HL-60 (cell line): ENCODE data around the gene OTUD6A.

Experiments used
- DNase-seq, 2 experiments: peaks; one replicate each; pipeline ENCODE4 v3.0.0-alpha.2; 2010 to 2020; ENCODE audit warnings: low read depth in 1 of 2, low spot score in 1 of 2
- H3K27ac ChIP-seq: fragments of 250-450 bp; sonication (Bioruptor Pico); replicated peaks from 2 replicates; pipeline ENCODE4 v1.5.1; 2020; ENCODE audit warnings: mild to moderate bottlenecking, moderate library complexity
- H3K27me3 ChIP-seq: fragments of 250-450 bp; sonication (Bioruptor Pico); 2 replicates; pipeline ENCODE4 v1.5.1; 2021; ENCODE audit warnings: mild to moderate bottlenecking, moderate library complexity; ENCODE audit not compliant: insufficient read depth, poor library complexity, severe bottlenecking
- H3K4me3 ChIP-seq: replicated peaks from 2 replicates; pipeline ENCODE4 v1.5.1; 2011; ENCODE audit warnings: mild to moderate bottlenecking, control low read depth, low read length; ENCODE audit not compliant: insufficient read depth
- GABPA ChIP-seq: IDR thresholded peaks from 2 replicates; pipeline ENCODE4 v1.6.1; 2012; ENCODE audit warnings: low read depth
- POLR2AphosphoS5 ChIP-seq: IDR thresholded peaks from 2 replicates; pipeline ENCODE4 v1.6.1; 2012; ENCODE audit warnings: low read depth
- SPI1 ChIP-seq: IDR thresholded peaks from 2 replicates; pipeline ENCODE4 v1.6.1; 2012; ENCODE audit warnings: low read depth, mild to moderate bottlenecking, borderline replicate concordance
- TF ChIP-seq, protein P1 (sequence below): IDR thresholded peaks from one replicate; pipeline ENCODE4 v1.5.1; 2011; ENCODE audit warnings: low read length, control low read depth, inconsistent platforms; ENCODE audit not compliant: insufficient read depth
- TF ChIP-seq, protein P2 (sequence below): IDR thresholded peaks from 2 replicates; pipeline ENCODE4 v1.6.1; 2012; ENCODE audit warnings: low read depth; ENCODE audit not compliant: insufficient replicate concordance

Gene OTUD6A

GRCh38 chrX:70041993-70042392 lies 20.3 kb upstream of the OTUD6A start:
- Histone ChIP-seq H3K27ac (no peak overlapping the region), H3K4me3 (no peak overlapping the region), H3K27me3 (no peaks in the 10 kb centered on the region)
- no peak for DNase-seq
- TF ChIP-seq, protein P1, sequence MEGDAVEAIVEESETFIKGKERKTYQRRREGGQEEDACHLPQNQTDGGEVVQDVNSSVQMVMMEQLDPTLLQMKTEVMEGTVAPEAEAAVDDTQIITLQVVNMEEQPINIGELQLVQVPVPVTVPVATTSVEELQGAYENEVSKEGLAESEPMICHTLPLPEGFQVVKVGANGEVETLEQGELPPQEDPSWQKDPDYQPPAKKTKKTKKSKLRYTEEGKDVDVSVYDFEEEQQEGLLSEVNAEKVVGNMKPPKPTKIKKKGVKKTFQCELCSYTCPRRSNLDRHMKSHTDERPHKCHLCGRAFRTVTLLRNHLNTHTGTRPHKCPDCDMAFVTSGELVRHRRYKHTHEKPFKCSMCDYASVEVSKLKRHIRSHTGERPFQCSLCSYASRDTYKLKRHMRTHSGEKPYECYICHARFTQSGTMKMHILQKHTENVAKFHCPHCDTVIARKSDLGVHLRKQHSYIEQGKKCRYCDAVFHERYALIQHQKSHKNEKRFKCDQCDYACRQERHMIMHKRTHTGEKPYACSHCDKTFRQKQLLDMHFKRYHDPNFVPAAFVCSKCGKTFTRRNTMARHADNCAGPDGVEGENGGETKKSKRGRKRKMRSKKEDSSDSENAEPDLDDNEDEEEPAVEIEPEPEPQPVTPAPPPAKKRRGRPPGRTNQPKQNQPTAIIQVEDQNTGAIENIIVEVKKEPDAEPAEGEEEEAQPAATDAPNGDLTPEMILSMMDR, result no peak
- TF ChIP-seq GABPA (no peak), POLR2AphosphoS5 (no peak), SPI1 (no peak)
- TF ChIP-seq, protein P2, sequence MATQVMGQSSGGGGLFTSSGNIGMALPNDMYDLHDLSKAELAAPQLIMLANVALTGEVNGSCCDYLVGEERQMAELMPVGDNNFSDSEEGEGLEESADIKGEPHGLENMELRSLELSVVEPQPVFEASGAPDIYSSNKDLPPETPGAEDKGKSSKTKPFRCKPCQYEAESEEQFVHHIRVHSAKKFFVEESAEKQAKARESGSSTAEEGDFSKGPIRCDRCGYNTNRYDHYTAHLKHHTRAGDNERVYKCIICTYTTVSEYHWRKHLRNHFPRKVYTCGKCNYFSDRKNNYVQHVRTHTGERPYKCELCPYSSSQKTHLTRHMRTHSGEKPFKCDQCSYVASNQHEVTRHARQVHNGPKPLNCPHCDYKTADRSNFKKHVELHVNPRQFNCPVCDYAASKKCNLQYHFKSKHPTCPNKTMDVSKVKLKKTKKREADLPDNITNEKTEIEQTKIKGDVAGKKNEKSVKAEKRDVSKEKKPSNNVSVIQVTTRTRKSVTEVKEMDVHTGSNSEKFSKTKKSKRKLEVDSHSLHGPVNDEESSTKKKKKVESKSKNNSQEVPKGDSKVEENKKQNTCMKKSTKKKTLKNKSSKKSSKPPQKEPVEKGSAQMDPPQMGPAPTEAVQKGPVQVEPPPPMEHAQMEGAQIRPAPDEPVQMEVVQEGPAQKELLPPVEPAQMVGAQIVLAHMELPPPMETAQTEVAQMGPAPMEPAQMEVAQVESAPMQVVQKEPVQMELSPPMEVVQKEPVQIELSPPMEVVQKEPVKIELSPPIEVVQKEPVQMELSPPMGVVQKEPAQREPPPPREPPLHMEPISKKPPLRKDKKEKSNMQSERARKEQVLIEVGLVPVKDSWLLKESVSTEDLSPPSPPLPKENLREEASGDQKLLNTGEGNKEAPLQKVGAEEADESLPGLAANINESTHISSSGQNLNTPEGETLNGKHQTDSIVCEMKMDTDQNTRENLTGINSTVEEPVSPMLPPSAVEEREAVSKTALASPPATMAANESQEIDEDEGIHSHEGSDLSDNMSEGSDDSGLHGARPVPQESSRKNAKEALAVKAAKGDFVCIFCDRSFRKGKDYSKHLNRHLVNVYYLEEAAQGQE, result no peak

- DNase-seq, result no peak
- no peak overlapping the region for H3K27ac ChIP-seq
- H3K4me3 ChIP-seq, result no peak overlapping the region
- TF ChIP-seq POLR2AphosphoS5, result no peak
- TF ChIP-seq GABPA, result no peak
- H3K27me3 ChIP-seq, result no peaks in the 10 kb centered on the region
Measured at GRCh38 chrX:70042399-70043371, 19.6 kb upstream of the OTUD6A start.

DNA sequence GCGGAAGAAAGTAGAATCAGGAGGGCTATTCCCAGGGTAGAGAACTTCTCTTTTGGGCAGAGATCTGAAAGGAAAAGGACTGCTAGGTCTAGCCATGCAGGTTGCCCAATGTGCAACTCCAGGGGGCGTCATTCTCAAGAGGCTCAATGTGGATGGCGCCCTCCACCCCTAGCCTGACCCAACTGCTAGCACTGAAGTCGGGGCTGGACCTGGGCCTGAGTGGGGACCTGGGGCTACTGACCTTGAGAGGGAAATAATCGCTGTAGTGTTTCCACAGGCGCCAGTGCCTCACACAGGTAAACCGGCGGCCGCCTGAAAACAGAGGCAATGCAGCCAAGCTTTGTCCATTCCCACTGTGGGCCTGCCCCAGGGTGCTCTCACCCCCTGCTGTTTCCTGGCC lies 18.6 kb upstream of the OTUD6A start:
- no peak overlapping the region for H3K27ac ChIP-seq
- TF ChIP-seq SPI1, result no peak
- TF ChIP-seq GABPA, result no peak
- TF ChIP-seq, protein P1, result no peak
- TF ChIP-seq, protein P2, result no peak
- no peak for TF ChIP-seq POLR2AphosphoS5
- DNase-seq, result no peak
- no peaks in the 10 kb centered on the region for H3K27me3 ChIP-seq
- H3K4me3 ChIP-seq, result no peak overlapping the region

- no peak for DNase-seq
- H3K27me3 ChIP-seq, result no peaks in the 10 kb centered on the region
Measured at GRCh38 chrX:70044541-70045245, 17.6 kb upstream of the OTUD6A start.

More at GRCh38 chrX:70044541-70045245, 17.6 kb upstream of the OTUD6A start:
- H3K4me3 ChIP-seq, result no peak overlapping the region
- TF ChIP-seq, protein P1, result no peak
- TF ChIP-seq GABPA (no peak), SPI1 (no peak)
- no peak overlapping the region for H3K27ac ChIP-seq
